Measurements from ENCODE around the gene VOPP1.
A peak's percentile ranks its signal among the peaks of the same experiment; 100 is the strongest.
"Not testable (repeated sequence)": the region's sequence is repeated elsewhere in the genome, so short reads cannot be mapped to it uniquely, and the experiment has no call there.

VOPP1 gene

GRCh38 chr7:55572378-55573233 is at the start of gene VOPP1:
TSS of gene VOPP1 (minus strand) at chr7:55572502. CDS start at chr7:55572324, 178 bp downstream.
- peak in 1 of 2 donors; percentile 24 for DNase-seq (ENCODE audit: low read depth in 2 of 2)

GRCh38 chr7:55618913-55619312 is 46.6 kb upstream of the VOPP1 start:
- no peak for DNase-seq (ENCODE audit: low read depth in 2 of 2)

- not testable (repeated sequence) for DNase-seq (ENCODE audit: low read depth in 2 of 2)
Observed at GRCh38 chr7:55614365-55615064, 42.2 kb upstream of the VOPP1 start.

- not testable (repeated sequence) for DNase-seq (ENCODE audit: low read depth in 2 of 2)
Observed at GRCh38 chr7:55609726-55610125, 37.4 kb upstream of the VOPP1 start.

- DNase-seq (ENCODE audit: low read depth in 2 of 2) = not testable (repeated sequence)
Observed at GRCh38 chr7:55605661-55606060, 33.4 kb upstream of the VOPP1 start.

GRCh38 chr7:55597944-55598499 is 25.7 kb upstream of the VOPP1 start:
- not testable (repeated sequence) for DNase-seq (ENCODE audit: low read depth in 2 of 2)

- DNase-seq (ENCODE audit: low read depth in 2 of 2) = not testable (repeated sequence)
Observed at GRCh38 chr7:55597214-55597739, 25.0 kb upstream of the VOPP1 start.

- DNase-seq (ENCODE audit: low read depth in 2 of 2) = no peak
Observed at GRCh38 chr7:55595511-55595910, 23.2 kb upstream of the VOPP1 start.

- DNase-seq (ENCODE audit: low read depth in 2 of 2) = no peak
Observed at GRCh38 chr7:55594870-55595269, 22.6 kb upstream of the VOPP1 start.

GRCh38 chr7:55594414-55594813 is 22.1 kb upstream of the VOPP1 start:
- DNase-seq (ENCODE audit: low read depth in 2 of 2) = no peak

- peak; percentile 36 to 51 for DNase-seq (ENCODE audit: low read depth in 2 of 2)
Observed at GRCh38 chr7:55593515-55594318, 21.4 kb upstream of the VOPP1 start.

GRCh38 chr7:55593172-55593514 is 20.8 kb upstream of the VOPP1 start:
- no peak for DNase-seq (ENCODE audit: low read depth in 2 of 2)

- DNase-seq (ENCODE audit: low read depth in 2 of 2) = no peak
Observed at GRCh38 chr7:55592492-55592891, 20.2 kb upstream of the VOPP1 start.

- DNase-seq (ENCODE audit: low read depth in 2 of 2) = no peak
Observed at GRCh38 chr7:55591282-55591931, 19.1 kb upstream of the VOPP1 start.

- no peak for DNase-seq (ENCODE audit: low read depth in 2 of 2)
Observed at GRCh38 chr7:55590517-55591281, 18.4 kb upstream of the VOPP1 start.

- no peak for DNase-seq (ENCODE audit: low read depth in 2 of 2)
Observed at GRCh38 chr7:55589905-55590304, 17.6 kb upstream of the VOPP1 start.

- DNase-seq (ENCODE audit: low read depth in 2 of 2) = no peak
Observed at GRCh38 chr7:55588976-55589604, 16.8 kb upstream of the VOPP1 start.

- no peak for DNase-seq (ENCODE audit: low read depth in 2 of 2)
Observed at GRCh38 chr7:55588379-55588699, 16.0 kb upstream of the VOPP1 start.

GRCh38 chr7:55587687-55588378 is 15.5 kb upstream of the VOPP1 start:
- DNase-seq (ENCODE audit: low read depth in 2 of 2) = no peak

All from stimulated activated CD8-positive, alpha-beta memory T cell treated with anti-CD3 and anti-CD28 coated beads, Interleukin-7, amount 100 ng/mL, for 1 hour (primary cell).